Endothelial cell of umbilical vein (primary cell): ENCODE measurements around the gene SLC25A29.

Source experiments
- CTCF ChIP-seq, 2 donors: IDR thresholded peaks; 1 replicate in 1 of 2; 2 replicates in 1 of 2; pipeline ENCODE4 v1.5.1; 2011; ENCODE audit warnings: low read length in 2 of 2, mild to moderate bottlenecking in 2 of 2, moderate library complexity in 2 of 2, control low read depth in 1 of 2, inconsistent platforms in 1 of 2, low read depth in 1 of 2; ENCODE audit not compliant: insufficient read depth in 1 of 2; ENCODE audit errors: extremely low read depth in 1 of 2
- POLR2A ChIP-seq: IDR thresholded peaks from 2 replicates; pipeline ENCODE4 v1.6.1; 2012; ENCODE audit warnings: low read depth, mild to moderate bottlenecking, control low read depth, low read length
- POLR2AphosphoS5 ChIP-seq: IDR thresholded peaks from 2 replicates; pipeline ENCODE4 v1.6.1; 2012; ENCODE audit warnings: low read depth, mild to moderate bottlenecking, control low read depth, low read length, moderate library complexity; ENCODE audit not compliant: insufficient read depth

- TF ChIP-seq CTCF (IDR thresholded peaks at IDR 0.05; ENCODE audit: extremely low read depth in 1 of 2, insufficient read depth in 1 of 2, low read depth in 1 of 2, low read length in 2 of 2) (no peak), POLR2AphosphoS5 (no peak), POLR2A (no peak)
These were observed 65.0 kb downstream of the SLC25A29 start for GRCh38 chr14:100241279-100241678.
